Natural killer cell (primary cell): ENCODE results near the gene NOP58. TPM values are rescaled to one million over a fixed set of nuclear protein-coding genes. Genes with fewer than 3 reads are reported as not detected.

ENCODE experiments used
- ATAC-seq, 3 donors: fragments of 150-1000 bp in 2 of 3; fragments of 200-7000 bp in 1 of 3; cut with Tn5 transposase; 1 replicate in 1 of 3; 2 replicates in 2 of 3; pipeline ENCODE4 v1.10.0; 2021; ENCODE audit warnings: mild to moderate bottlenecking in 2 of 3, moderate library complexity in 2 of 3
- DNase-seq, 2 donors: peaks; one replicate each; pipeline versions ENCODE4 v3.0.0 to v3.0.0-alpha.2; 2013 to 2021; ENCODE audit warnings: mixed read lengths in 1 of 2
- H3K27ac ChIP-seq: one replicate; pipeline ENCODE4 v1.5.1; 2013; ENCODE audit warnings: mild to moderate bottlenecking, low read length
- H3K27me3 ChIP-seq: one replicate; pipeline ENCODE4 v1.6.1; 2013; ENCODE audit warnings: low read length; ENCODE audit not compliant: control insufficient read depth, insufficient read depth
- H3K36me3 ChIP-seq: one replicate; pipeline ENCODE4 v1.6.1; 2013; ENCODE audit warnings: low read length; ENCODE audit not compliant: control insufficient read depth, insufficient read depth
- H3K4me1 ChIP-seq: one replicate; pipeline ENCODE4 v1.6.1; 2013; ENCODE audit warnings: low read length; ENCODE audit not compliant: control insufficient read depth, insufficient read depth
- H3K4me3 ChIP-seq: one replicate; pipeline ENCODE4 v1.5.1; 2013; ENCODE audit warnings: low read length
- H3K9me3 ChIP-seq: one replicate; pipeline ENCODE4 v1.6.1; 2013; ENCODE audit warnings: low read length; ENCODE audit not compliant: control insufficient read depth, insufficient read depth
- H3K27ac Mint-ChIP-seq, 2 donors: one replicate each; pipeline ENCODE4 v1.8.0; 2022; ENCODE audit warnings: mild to moderate bottlenecking in 2 of 2, mixed read lengths in 2 of 2, moderate library complexity in 1 of 2
- H3K27me3 Mint-ChIP-seq, 2 donors: one replicate each; pipeline ENCODE4 v1.8.0; 2022; ENCODE audit warnings: low read depth in 2 of 2, mixed read lengths in 2 of 2
- H3K36me3 Mint-ChIP-seq: one replicate; pipeline ENCODE4 v1.8.0; 2022; ENCODE audit warnings: mixed read lengths
- H3K4me1 Mint-ChIP-seq, 2 donors: one replicate each; pipeline ENCODE4 v1.8.0; 2022; ENCODE audit warnings: mixed read lengths in 2 of 2
- H3K4me3 Mint-ChIP-seq: one replicate; pipeline ENCODE4 v1.8.0; 2022; ENCODE audit warnings: mild to moderate bottlenecking, moderate library complexity, mixed read lengths
- H3K9me3 Mint-ChIP-seq, 2 donors: one replicate each; pipeline ENCODE4 v1.8.0; 2022; ENCODE audit warnings: mixed read lengths in 2 of 2
- CTCF ChIP-seq: fragments of 200-600 bp; IDR thresholded peaks from one replicate; pipeline ENCODE4 v1.8.0; 2022; ENCODE audit warnings: antibody characterized with exemption
- WGBS: methylation state at CpG from one replicate; pipeline ENCODE4 v1.1.7; 2013; ENCODE audit warnings: missing lambda C conversion rate; ENCODE audit not compliant: insufficient coverage; 5-methylcytosine and 5-hydroxymethylcytosine counted together
- intact Hi-C: fragments of 100-400 bp; cut with micrococcal nuclease; formaldehyde crosslinking; loops from one replicate; pipeline ENCODE4 v1.14.2; 2022
- total RNA-seq, 4 donors: library from RNA; stranded (reverse); fragments of 120-200 nt in 1 of 4; gene quantifications; one replicate each; pipeline versions ENCODE4 v1.2.3 to v1.2.4, GENCODE V29; 2013 to 2022

NOP58 gene
- total RNA-seq, 3 donors from 2014 or later (not counting 1 experiment from before 2014, with no cell fraction given) = 122 to 155 (median 124) TPM

- H3K27me3 ChIP-seq = no peaks in the 10 kb centered on the region
- H3K27ac ChIP-seq = no peak overlapping the region
- DNase-seq (no peak), ATAC-seq (no peak)
- no peak overlapping the region for H3K4me3 ChIP-seq
- Mint-ChIP-seq H3K4me3 (no peak overlapping the region), H3K9me3 (no peaks in the 10 kb centered on the region), H3K27ac (no peak overlapping the region), H3K27me3 (no peaks in the 10 kb centered on the region), H3K36me3 (peaks cover 27% of the 10 kb centered on the region), H3K4me1 (no peaks in the 10 kb centered on the region)
- WGBS = 100% methylated on average over 2 of the region's 3 CpGs
- no peak for TF ChIP-seq CTCF
- intact Hi-C loops = no loop called here
- no peaks in the 10 kb centered on the region for H3K4me1 ChIP-seq
- H3K36me3 ChIP-seq = peaks cover 59% of the 10 kb centered on the region
- H3K9me3 ChIP-seq = no peaks in the 10 kb centered on the region
Observed at GRCh38 chr2:202306034-202306433, 40.5 kb downstream of the NOP58 start.

GRCh38 chr2:202307690-202308089 lies 42.1 kb downstream of the NOP58 start:
- 98% methylated on average over 3 of the region's 3 CpGs for WGBS
- ATAC-seq = no peak
- H3K27ac ChIP-seq = no peak overlapping the region
- TF ChIP-seq CTCF = no peak
- H3K9me3 Mint-ChIP-seq = no peaks in the 10 kb centered on the region
- H3K4me1 Mint-ChIP-seq = no peaks in the 10 kb centered on the region
- no peak overlapping the region for H3K4me3 Mint-ChIP-seq
- intact Hi-C loops = no loop called here
- no peaks in the 10 kb centered on the region for H3K27me3 ChIP-seq
- no peak overlapping the region for H3K27ac Mint-ChIP-seq
- H3K36me3 ChIP-seq = peaks cover 46% of the 10 kb centered on the region
- no peaks in the 10 kb centered on the region for H3K9me3 ChIP-seq
- no peak overlapping the region for H3K4me3 ChIP-seq
- H3K36me3 Mint-ChIP-seq = peaks cover 21% of the 10 kb centered on the region
- no peak for DNase-seq
- no peaks in the 10 kb centered on the region for H3K4me1 ChIP-seq
- no peaks in the 10 kb centered on the region for H3K27me3 Mint-ChIP-seq

DNA sequence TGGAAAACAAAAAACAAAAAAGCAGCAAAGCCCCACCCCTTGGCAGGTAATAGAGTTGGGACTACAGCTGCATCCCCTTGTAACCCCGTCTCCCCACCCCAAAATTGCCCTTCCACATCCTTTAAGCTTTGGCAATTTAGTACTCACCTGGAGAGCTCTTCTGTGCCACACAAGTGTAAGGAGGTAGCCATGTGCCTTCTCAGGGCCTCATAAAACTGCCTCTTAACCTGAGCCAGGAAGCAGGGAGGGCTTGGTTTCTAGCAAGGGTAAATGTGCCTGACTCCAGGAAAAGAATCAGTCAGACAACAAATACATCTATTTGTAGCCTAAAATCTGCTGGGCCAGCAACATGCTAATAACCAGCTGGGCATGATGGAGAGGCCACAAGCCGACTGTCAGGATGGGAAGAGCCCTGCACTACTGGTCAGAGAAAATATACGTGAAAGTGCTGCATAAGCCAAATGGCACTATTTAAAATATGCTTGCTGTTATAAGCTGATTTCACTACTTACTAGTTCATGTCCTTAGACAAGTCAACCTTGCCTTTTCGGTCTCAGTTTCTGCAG lies 46.3 kb downstream of the NOP58 start:
- H3K4me3 Mint-ChIP-seq = no peak overlapping the region
- no peak overlapping the region for H3K27ac Mint-ChIP-seq
- no peak overlapping the region for H3K27ac ChIP-seq
- DNase-seq = no peak
- intact Hi-C loops = no loop called here
- no peaks in the 10 kb centered on the region for H3K4me1 ChIP-seq
- TF ChIP-seq CTCF = no peak
- 93% methylated on average over 4 of the region's 4 CpGs for WGBS
- no peaks in the 10 kb centered on the region for H3K9me3 Mint-ChIP-seq
- H3K4me1 Mint-ChIP-seq = no peaks in the 10 kb centered on the region
- H3K36me3 ChIP-seq = peaks cover 10% of the 10 kb centered on the region
- no peaks in the 10 kb centered on the region for H3K36me3 Mint-ChIP-seq
- no peaks in the 10 kb centered on the region for H3K27me3 Mint-ChIP-seq
- H3K4me3 ChIP-seq = no peak overlapping the region
- no peak for ATAC-seq
- no peaks in the 10 kb centered on the region for H3K27me3 ChIP-seq
- no peaks in the 10 kb centered on the region for H3K9me3 ChIP-seq

DNA sequence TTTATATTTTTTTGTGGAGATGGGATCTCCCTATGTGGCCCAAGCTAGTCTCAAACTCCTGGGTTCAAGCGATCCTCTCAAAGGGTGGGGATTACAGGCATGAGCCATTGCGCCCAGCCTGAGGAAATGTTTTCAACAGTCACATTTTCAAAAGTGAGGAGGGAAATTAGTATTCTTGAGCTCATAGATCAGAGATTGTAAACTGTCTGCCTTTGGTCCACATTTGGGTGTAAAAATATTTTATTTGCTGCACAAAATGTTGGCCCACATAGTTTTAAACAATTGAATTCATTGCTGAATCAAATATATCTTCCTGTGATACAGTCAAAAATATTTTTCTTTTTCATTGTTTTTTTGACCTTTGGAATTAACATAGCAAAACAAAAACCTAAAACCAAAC lies 48.6 kb downstream of the NOP58 start:
- no peaks in the 10 kb centered on the region for H3K36me3 ChIP-seq
- no peak overlapping the region for H3K27ac Mint-ChIP-seq
- H3K27me3 ChIP-seq = no peaks in the 10 kb centered on the region
- ATAC-seq = no peak
- H3K4me1 ChIP-seq = no peaks in the 10 kb centered on the region
- intact Hi-C loops = no loop called here
- H3K36me3 Mint-ChIP-seq = no peaks in the 10 kb centered on the region
- H3K4me1 Mint-ChIP-seq = no peaks in the 10 kb centered on the region
- no peaks in the 10 kb centered on the region for H3K9me3 Mint-ChIP-seq
- no peak overlapping the region for H3K27ac ChIP-seq
- no peaks in the 10 kb centered on the region for H3K9me3 ChIP-seq
- WGBS = 93% methylated on average over 2 of the region's 2 CpGs
- H3K27me3 Mint-ChIP-seq = no peaks in the 10 kb centered on the region
- H3K4me3 Mint-ChIP-seq = no peak overlapping the region
- TF ChIP-seq CTCF = no peak
- DNase-seq = no peak
- H3K4me3 ChIP-seq = no peak overlapping the region
